HG03354 (cell line): ENCODE data around the gene ACAP1.
A peak's percentile ranks its signal among the peaks of the same experiment; 100 is the strongest.

Experiments
- ATAC-seq: cut with Tn5 transposase; IDR thresholded peaks from one replicate; pipeline ENCODE4 v1.9.1; 2021; ENCODE audit warnings: mild to moderate bottlenecking; ENCODE audit not compliant: unreplicated experiment, poor library complexity, severe bottlenecking

ACAP1 gene

GRCh38 chr17:7309628-7310027, 26.7 kb upstream of the ACAP1 start:
- ATAC-seq, result no peak

GRCh38 chr17:7311110-7311705, 25.1 kb upstream of the ACAP1 start:
- ATAC-seq, result no peak

- no peak for ATAC-seq
Measured at GRCh38 chr17:7312432-7313087, 23.8 kb upstream of the ACAP1 start.

GRCh38 chr17:7313088-7313889, 23.0 kb upstream of the ACAP1 start:
- no peak for ATAC-seq

GRCh38 chr17:7313890-7314718, 22.2 kb upstream of the ACAP1 start:
- no peak for ATAC-seq

GRCh38 chr17:7314719-7315569, 21.4 kb upstream of the ACAP1 start, which contains the start of gene GPS2:
GPS2 (minus strand) TSS chr17:7315360; CDS start chr17:7315052, 308 bp downstream.
- ATAC-seq, result peak; percentile 85

- no peak for ATAC-seq
Measured at GRCh38 chr17:7315570-7316235, 20.6 kb upstream of the ACAP1 start.

- no peak for ATAC-seq
Measured at GRCh38 chr17:7317161-7317803, 19.0 kb upstream of the ACAP1 start.

GRCh38 chr17:7318121-7318860, 18.0 kb upstream of the ACAP1 start:
- ATAC-seq, result no peak

GRCh38 chr17:7321466-7321865, 14.9 kb upstream of the ACAP1 start:
- no peak for ATAC-seq

- no peak for ATAC-seq
Measured at GRCh38 chr17:7322520-7323194, 13.7 kb upstream of the ACAP1 start.

GRCh38 chr17:7323731-7324437, 12.4 kb upstream of the ACAP1 start:
- no peak for ATAC-seq

- ATAC-seq, result no peak
Measured at GRCh38 chr17:7324438-7324779, 11.9 kb upstream of the ACAP1 start.

- ATAC-seq, result no peak
Measured at GRCh38 chr17:7325031-7325528, 11.2 kb upstream of the ACAP1 start.

- ATAC-seq, result no peak
Measured at GRCh38 chr17:7326186-7326585, 10.1 kb upstream of the ACAP1 start.

- no peak for ATAC-seq
Measured at GRCh38 chr17:7327056-7327455, 9.3 kb upstream of the ACAP1 start.
